Activated CD8-positive, alpha-beta T cell treated with anti-CD3 and anti-CD28 coated beads for 36 hours (primary cell): ENCODE results near the gene CCDC33. TPM values are rescaled to one million over a fixed set of nuclear protein-coding genes. Genes with fewer than 3 reads are reported as not detected.

Source experiments
- ATAC-seq: fragments of 200-7000 bp; cut with Tn5 transposase; one replicate; pipeline ENCODE4 v1.10.0; 2021; ENCODE audit warnings: mild to moderate bottlenecking, moderate library complexity
- CTCF ChIA-PET: fragments of 350-600 bp; sonication (Branson Sonifier 250); formaldehyde crosslinking; loops from one replicate; lab custom pipeline; 2021; ENCODE audit warnings: antibody characterized with exemption; lab: Charles Lee
- POLR2A ChIA-PET: fragments of 350-600 bp; sonication (Branson Sonifier 250); formaldehyde crosslinking; loops from one replicate; lab custom pipeline; 2021; ENCODE audit warnings: antibody characterized with exemption; lab: Charles Lee
- DNase-seq: peaks from one replicate; pipeline ENCODE4 v3.0.0-alpha.2; 2020
- H3K27ac Mint-ChIP-seq: one replicate; pipeline ENCODE4 v1.8.0; 2021; ENCODE audit warnings: mild to moderate bottlenecking, mixed read lengths
- H3K27me3 Mint-ChIP-seq: one replicate; pipeline ENCODE4 v1.8.0; 2021; ENCODE audit warnings: mixed read lengths
- H3K36me3 Mint-ChIP-seq: one replicate; pipeline ENCODE4 v1.8.0; 2021; ENCODE audit warnings: low read depth, mixed read lengths
- H3K4me1 Mint-ChIP-seq: one replicate; pipeline ENCODE4 v1.8.0; 2021; ENCODE audit warnings: low read depth, mixed read lengths
- H3K4me3 Mint-ChIP-seq: one replicate; pipeline ENCODE4 v1.8.0; 2021; ENCODE audit warnings: mild to moderate bottlenecking, moderate library complexity, mixed read lengths
- H3K9me3 Mint-ChIP-seq: one replicate; pipeline ENCODE4 v1.8.0; 2021; ENCODE audit warnings: mixed read lengths
- CTCF ChIP-seq: fragments of 200-600 bp; IDR thresholded peaks from one replicate; pipeline ENCODE4 v1.8.0; 2022; ENCODE audit warnings: antibody characterized with exemption, mild to moderate bottlenecking
- intact Hi-C: fragments of 100-400 bp; cut with micrococcal nuclease; formaldehyde crosslinking; loops from one replicate; pipeline ENCODE4 v1.10.0; 2022
- total RNA-seq, 2 experiments: library from RNA; stranded (reverse); gene quantifications; one replicate each; pipeline ENCODE4 v1.2.3, GENCODE V29; 2021

The CCDC33 gene
- total RNA-seq, 2 experiments from 2014 or later: 0.16 to 0.38 TPM

- H3K4me3 Mint-ChIP-seq: no peak overlapping the region
- ChIA-PET CTCF (interaction anchor here (1.8 kb wide), 1 partner anchor 44 kb away, joined by 6 read pairs; no protein-coding TSS in a partner anchor), POLR2A (no interaction called here)
- H3K27me3 Mint-ChIP-seq: peaks cover 12% of the 10 kb centered on the region
- no peak for TF ChIP-seq CTCF
- ATAC-seq (no peak), DNase-seq (no peak)
- no peaks in the 10 kb centered on the region for H3K4me1 Mint-ChIP-seq
- intact Hi-C loops: no loop called here
- H3K36me3 Mint-ChIP-seq: no peaks in the 10 kb centered on the region
- no peak overlapping the region for H3K27ac Mint-ChIP-seq
- no peaks in the 10 kb centered on the region for H3K9me3 Mint-ChIP-seq
These were observed 27.3 kb downstream of the CCDC33 start for GRCh38 chr15:74263466-74263865.

GRCh38 chr15:74264081-74264501 lies 28.0 kb downstream of the CCDC33 start:
- H3K27me3 Mint-ChIP-seq: peaks cover 12% of the 10 kb centered on the region

GRCh38 chr15:74265046-74265639 lies 29.0 kb downstream of the CCDC33 start:
- ChIA-PET CTCF (interaction anchor here (1.3 kb wide), 1 partner anchor 57 kb away, joined by 3 read pairs; no protein-coding TSS in a partner anchor), POLR2A (no interaction called here)
- TF ChIP-seq CTCF: no peak
- Mint-ChIP-seq H3K4me3 (no peak overlapping the region), H3K27ac (no peak overlapping the region), H3K27me3 (peaks cover 14% of the 10 kb centered on the region), H3K9me3 (no peaks in the 10 kb centered on the region), H3K36me3 (no peaks in the 10 kb centered on the region), H3K4me1 (no peaks in the 10 kb centered on the region)
- intact Hi-C loops: no loop called here
- ATAC-seq: no peak
- peak; percentile 39 for DNase-seq

More at GRCh38 chr15:74264081-74264501, 28.0 kb downstream of the CCDC33 start:
- Mint-ChIP-seq H3K4me3 (no peak overlapping the region), H3K27ac (no peak overlapping the region), H3K4me1 (no peaks in the 10 kb centered on the region), H3K36me3 (no peaks in the 10 kb centered on the region), H3K9me3 (no peaks in the 10 kb centered on the region)
- no peak for ATAC-seq
- no peak for DNase-seq
- CTCF ChIA-PET: interaction anchor here (1.3 to 1.8 kb wide), 2 partner anchors 43 to 58 kb away, joined by 3 to 6 read pairs; no protein-coding TSS in a partner anchor
- POLR2A ChIA-PET: no interaction called here
- TF ChIP-seq CTCF: no peak
- intact Hi-C loops: no loop called here

- ATAC-seq (no peak), DNase-seq (no peak)
- TF ChIP-seq CTCF: no peak
- Mint-ChIP-seq H3K4me3 (no peak overlapping the region), H3K27me3 (peaks cover 18% of the 10 kb centered on the region), H3K9me3 (no peaks in the 10 kb centered on the region), H3K36me3 (no peaks in the 10 kb centered on the region), H3K27ac (no peak overlapping the region), H3K4me1 (no peaks in the 10 kb centered on the region)
- intact Hi-C loops: no loop called here
- CTCF ChIA-PET: no interaction called here
- POLR2A ChIA-PET: no interaction called here
These were observed 31.9 kb downstream of the CCDC33 start for GRCh38 chr15:74268020-74268419.

- intact Hi-C loops: no loop called here
- ChIA-PET POLR2A (interaction anchor here (0.5 kb wide), 1 partner anchor 15 kb away, joined by 3 read pairs; no protein-coding TSS in a partner anchor), CTCF (no interaction called here)
- TF ChIP-seq CTCF: no peak
- no peak for DNase-seq
- no peak for ATAC-seq
- Mint-ChIP-seq H3K27me3 (peaks cover 12% of the 10 kb centered on the region), H3K27ac (no peak overlapping the region), H3K4me3 (no peak overlapping the region), H3K4me1 (no peaks in the 10 kb centered on the region), H3K9me3 (no peaks in the 10 kb centered on the region), H3K36me3 (no peaks in the 10 kb centered on the region)
These were observed 33.4 kb downstream of the CCDC33 start for GRCh38 chr15:74269362-74270035.
